ENCODE results near the gene CLASP2. TPM values are rescaled to one million over a fixed set of nuclear protein-coding genes. Genes with fewer than 3 reads are reported as not detected.

Gene CLASP2
- total RNA-seq, 1 donor from 2014 or later: 52.8 TPM

DNA sequence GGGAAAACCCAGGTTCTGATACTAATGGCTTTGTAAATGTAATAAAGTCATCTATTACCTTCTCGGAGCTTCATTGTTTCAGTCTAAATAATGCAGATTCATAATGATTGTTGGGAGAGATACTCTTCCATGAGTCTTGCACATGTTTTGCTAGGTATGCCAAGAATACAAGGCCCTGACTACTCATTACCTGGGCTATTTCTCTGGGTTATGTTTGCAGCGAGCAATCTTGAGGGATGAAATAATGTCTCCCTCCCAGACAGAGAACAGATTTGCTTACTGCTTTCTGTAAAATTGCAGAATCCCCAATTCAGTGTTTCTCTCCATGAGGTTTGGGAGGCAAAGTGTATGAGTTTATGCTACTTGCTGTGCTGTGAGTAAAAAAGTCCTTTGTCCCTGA lies 6.2 kb upstream of the CLASP2 start:
- TF ChIP-seq CTCF (IDR thresholded peaks at IDR 0.05): no peak
- no peaks in the 10 kb centered on the region for H3K9me3 Mint-ChIP-seq (ENCODE audit: low read depth)
- no peak for DNase-seq (ENCODE audit: low spot score)
- H3K27me3 Mint-ChIP-seq (ENCODE audit: low read depth): no peaks in the 10 kb centered on the region
- H3K4me1 Mint-ChIP-seq (ENCODE audit: low read depth): peaks cover 17% of the 10 kb centered on the region
- no peak overlapping the region for H3K27ac Mint-ChIP-seq (ENCODE audit: unreplicated experiment)
- H3K36me3 Mint-ChIP-seq (ENCODE audit: low read depth): no peaks in the 10 kb centered on the region
- H3K4me3 Mint-ChIP-seq (ENCODE audit: unreplicated experiment): no peak overlapping the region

DNA sequence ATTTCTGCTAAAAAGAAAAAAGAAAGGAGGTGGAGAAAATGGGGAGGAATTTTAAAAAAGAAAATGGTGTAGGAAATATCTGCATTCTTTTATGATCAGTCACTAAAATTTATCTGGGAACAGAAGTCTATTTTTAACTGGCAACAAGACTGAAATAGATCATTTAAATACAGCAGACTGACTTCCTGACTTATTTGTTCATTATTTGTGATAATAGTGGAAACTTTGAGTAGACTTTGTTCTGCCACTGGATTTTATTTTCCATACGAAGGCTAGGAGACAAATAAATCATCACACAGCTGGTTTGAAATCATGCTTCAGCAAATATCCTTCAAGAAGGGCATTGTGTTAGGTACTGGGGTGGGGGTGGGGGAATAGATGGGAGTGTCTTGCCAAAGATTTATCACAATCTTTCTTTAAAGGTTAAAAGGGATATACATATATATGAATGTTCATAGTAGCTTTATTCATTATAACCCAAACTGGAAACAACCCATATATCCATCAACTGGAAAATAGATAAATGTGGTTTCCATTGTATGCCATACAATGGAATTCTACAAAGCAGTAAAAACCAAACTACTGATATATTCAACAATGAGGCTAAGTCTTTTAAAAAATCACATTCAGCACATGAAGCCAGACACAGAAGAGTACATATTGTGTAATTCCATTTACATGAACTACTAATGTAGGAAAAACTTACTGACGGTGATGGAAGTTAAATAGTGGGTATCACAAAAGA lies 4.7 kb upstream of the CLASP2 start:
- Mint-ChIP-seq H3K27ac (ENCODE audit: unreplicated experiment) (peak overlapping the region; percentile 90), H3K9me3 (ENCODE audit: low read depth) (no peaks in the 10 kb centered on the region)
- no peak for DNase-seq (ENCODE audit: low spot score)

GRCh38 chr3:33722191-33722590 lies 4.1 kb upstream of the CLASP2 start:
- no peak for TF ChIP-seq CTCF (IDR thresholded peaks at IDR 0.05)
- peak overlapping the region; percentile 90 for H3K27ac Mint-ChIP-seq (ENCODE audit: unreplicated experiment)
- peaks cover 25% of the 10 kb centered on the region for H3K4me1 Mint-ChIP-seq (ENCODE audit: low read depth)
- H3K36me3 Mint-ChIP-seq (ENCODE audit: low read depth): no peaks in the 10 kb centered on the region
- H3K9me3 Mint-ChIP-seq (ENCODE audit: low read depth): no peaks in the 10 kb centered on the region
- H3K4me3 Mint-ChIP-seq (ENCODE audit: unreplicated experiment): no peak overlapping the region
- DNase-seq (ENCODE audit: low spot score): no peak
- no peaks in the 10 kb centered on the region for H3K27me3 Mint-ChIP-seq (ENCODE audit: low read depth)

More for the DNA sequence above, 4.7 kb upstream of the CLASP2 start:
- H3K36me3 Mint-ChIP-seq (ENCODE audit: low read depth): no peaks in the 10 kb centered on the region
- TF ChIP-seq CTCF (IDR thresholded peaks at IDR 0.05): no peak
- peaks cover 25% of the 10 kb centered on the region for H3K4me1 Mint-ChIP-seq (ENCODE audit: low read depth)
- peak overlapping the region; percentile 21 for H3K4me3 Mint-ChIP-seq (ENCODE audit: unreplicated experiment)
- no peaks in the 10 kb centered on the region for H3K27me3 Mint-ChIP-seq (ENCODE audit: low read depth)

GRCh38 chr3:33718595-33718907 lies 497 bp upstream of the CLASP2 start:
- TF ChIP-seq CTCF (IDR thresholded peaks at IDR 0.05): no peak
- Mint-ChIP-seq H3K4me1 (ENCODE audit: low read depth) (peaks cover 25% of the 10 kb centered on the region), H3K36me3 (ENCODE audit: low read depth) (no peaks in the 10 kb centered on the region), H3K27me3 (ENCODE audit: low read depth) (no peaks in the 10 kb centered on the region), H3K9me3 (ENCODE audit: low read depth) (no peaks in the 10 kb centered on the region), H3K27ac (ENCODE audit: unreplicated experiment) (peak overlapping the region; percentile 90), H3K4me3 (ENCODE audit: unreplicated experiment) (no peak overlapping the region)
- DNase-seq (ENCODE audit: low spot score): no peak

DNA sequence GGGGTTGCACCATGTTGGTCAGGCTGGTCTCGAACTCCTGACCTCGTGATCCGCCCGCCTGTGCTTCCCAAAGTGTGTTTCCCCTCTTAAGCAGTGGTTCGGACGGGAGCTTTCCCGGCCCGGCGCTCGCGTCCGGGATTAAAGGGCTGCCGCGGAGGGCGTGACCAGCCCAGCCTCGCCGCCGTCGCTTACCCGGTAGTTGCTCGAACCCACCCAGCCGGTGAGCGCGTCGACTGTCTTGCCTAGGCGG lies 513 bp downstream of the CLASP2 start:
- Mint-ChIP-seq H3K27me3 (ENCODE audit: low read depth) (no peaks in the 10 kb centered on the region), H3K27ac (ENCODE audit: unreplicated experiment) (peak overlapping the region; percentile 90), H3K4me1 (ENCODE audit: low read depth) (peaks cover 16% of the 10 kb centered on the region), H3K9me3 (ENCODE audit: low read depth) (no peaks in the 10 kb centered on the region), H3K36me3 (ENCODE audit: low read depth) (no peaks in the 10 kb centered on the region), H3K4me3 (ENCODE audit: unreplicated experiment) (no peak overlapping the region)
- peak; percentile 89 for DNase-seq (ENCODE audit: low spot score)
- TF ChIP-seq CTCF (IDR thresholded peaks at IDR 0.05): no peak
